ENCODE measurements around the gene FN3KRP.

FN3KRP gene

DNA sequence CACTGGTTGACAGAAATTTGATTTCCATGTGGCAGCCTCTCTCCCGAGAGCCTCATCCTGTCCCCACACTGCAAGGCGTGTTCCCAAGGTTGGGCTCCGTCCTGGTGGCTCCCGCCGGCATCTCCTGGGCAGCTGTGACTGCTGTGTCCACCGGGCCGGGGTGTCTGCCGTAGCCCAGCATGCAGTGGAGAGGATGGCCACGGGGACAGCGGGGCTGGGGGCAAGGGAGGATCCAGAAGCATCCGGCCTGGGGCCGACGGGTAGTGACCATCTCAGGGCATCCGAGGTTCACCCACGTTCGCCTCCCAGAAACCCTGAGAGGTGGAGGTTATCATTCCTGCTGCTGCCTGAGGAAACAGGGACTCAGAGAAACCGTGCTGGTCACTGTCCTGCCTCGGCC, 10.8 kb upstream of the FN3KRP start:
- H3K9me3 ChIP-seq (ENCODE audit: control insufficient read depth, insufficient read depth, low read depth, low read length): no peaks in the 10 kb centered on the region
- ChIA-PET POLR2A (no interaction called here), CTCF (no interaction called here)
- H3K4me3 ChIP-seq (ENCODE audit: low read depth, low read length): no peak overlapping the region
- no peak overlapping the region for H3K27ac ChIP-seq (ENCODE audit: extremely low read depth, low read depth, low read length)
- TF ChIP-seq ZNF324 (tag by site-specific recombination; IDR thresholded peaks at IDR 0.05) (no peak), PRDM1 (tag by site-specific recombination; IDR thresholded peaks at IDR 0.05) (no peak), PATZ1 (tag by site-specific recombination; IDR thresholded peaks at IDR 0.05) (no peak), ZNF391 (tag by site-specific recombination; IDR thresholded peaks at IDR 0.05; ENCODE audit: borderline replicate concordance, low read depth) (no peak), ZNF24 (tag by site-specific recombination; IDR thresholded peaks at IDR 0.05) (no peak), ZNF514 (tag by site-specific recombination; IDR thresholded peaks at IDR 0.05) (no peak), ZNF202 (tag by site-specific recombination; IDR thresholded peaks at IDR 0.05; ENCODE audit: borderline replicate concordance) (no peak), ZFP41 (tag by site-specific recombination; IDR thresholded peaks at IDR 0.05; ENCODE audit: borderline replicate concordance) (no peak), ZNF148 (tag by site-specific recombination; IDR thresholded peaks at IDR 0.05; ENCODE audit: borderline replicate concordance) (no peak), KLF7 (tag by site-specific recombination; IDR thresholded peaks at IDR 0.05; ENCODE audit: borderline replicate concordance) (no peak), REPIN1 (tag by site-specific recombination; IDR thresholded peaks at IDR 0.05; ENCODE audit: low read depth) (no peak), ZNF426 (tag by site-specific recombination; IDR thresholded peaks at IDR 0.05) (no peak), GLI4 (tag by site-specific recombination; IDR thresholded peaks at IDR 0.05) (no peak), ZNF530 (tag by site-specific recombination; IDR thresholded peaks at IDR 0.05; ENCODE audit: low read depth) (no peak), YY2 (tag by site-specific recombination; IDR thresholded peaks at IDR 0.05) (no peak)
- TF ChIP-seq, protein P1, sequence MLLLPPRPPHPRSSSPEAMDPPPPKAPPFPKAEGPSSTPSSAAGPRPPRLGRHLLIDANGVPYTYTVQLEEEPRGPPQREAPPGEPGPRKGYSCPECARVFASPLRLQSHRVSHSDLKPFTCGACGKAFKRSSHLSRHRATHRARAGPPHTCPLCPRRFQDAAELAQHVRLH (tag by site-specific recombination; IDR thresholded peaks at IDR 0.05): no peak
- no peaks in the 10 kb centered on the region for H3K4me1 ChIP-seq (ENCODE audit: control insufficient read depth, insufficient read depth, low read length)
- no peaks in the 10 kb centered on the region for H3K36me3 ChIP-seq (ENCODE audit: control insufficient read depth in 2 of 2, insufficient read depth in 1 of 2, low read length in 2 of 2)

DNA sequence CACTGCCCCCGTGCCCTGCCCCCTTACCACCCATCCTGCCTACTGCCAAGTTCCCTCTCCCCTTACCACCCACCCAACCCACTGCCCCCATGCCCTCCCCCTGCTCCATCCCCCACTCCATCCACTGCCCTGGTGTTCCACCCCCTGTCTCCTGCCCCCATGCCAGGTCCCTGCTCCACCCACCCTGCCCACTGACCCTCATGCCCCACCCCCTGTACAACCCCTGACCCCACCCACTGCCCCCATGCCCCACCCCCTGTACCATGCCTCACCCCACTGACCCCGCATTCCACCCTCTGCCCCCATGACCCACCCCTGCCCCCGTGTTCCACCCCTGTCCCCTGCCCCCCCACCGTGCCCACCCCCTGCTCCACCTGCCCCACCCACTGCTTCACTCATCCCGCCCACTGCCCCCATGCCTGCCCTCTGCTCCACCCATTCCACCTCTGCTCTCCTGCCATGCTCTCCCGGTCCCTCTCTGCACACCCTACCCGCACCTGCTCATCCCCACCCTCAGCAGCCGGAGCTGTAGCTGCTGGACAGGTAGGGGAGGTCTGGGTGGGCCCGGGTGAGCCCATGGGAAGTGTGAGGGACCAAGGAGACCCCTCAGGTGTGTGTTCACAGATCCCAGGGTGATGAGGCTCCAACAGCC, 7.4 kb upstream of the FN3KRP start:
- ChIA-PET CTCF (no interaction called here), POLR2A (no interaction called here)
- Histone ChIP-seq H3K27ac (ENCODE audit: extremely low read depth, low read depth, low read length) (no peak overlapping the region), H3K9me3 (ENCODE audit: control insufficient read depth, insufficient read depth, low read depth, low read length) (no peaks in the 10 kb centered on the region), H3K4me1 (ENCODE audit: control insufficient read depth, insufficient read depth, low read length) (no peaks in the 10 kb centered on the region), H3K36me3 (ENCODE audit: control insufficient read depth in 2 of 2, insufficient read depth in 1 of 2, low read length in 2 of 2) (no peaks in the 10 kb centered on the region), H3K4me3 (ENCODE audit: low read depth, low read length) (no peak overlapping the region)
- no peak for TF ChIP-seq ZNF776 (tag by site-specific recombination; IDR thresholded peaks at IDR 0.05; ENCODE audit: borderline replicate concordance)
- TF ChIP-seq ZBTB26 (tag by site-specific recombination; optimal IDR thresholded peaks at IDR 0.05): no peak
- no peak for TF ChIP-seq ZNF274 (IDR thresholded peaks at IDR 0.05; ENCODE audit: low read length)
- no peak for TF ChIP-seq ZNF274 (tag by site-specific recombination; IDR thresholded peaks at IDR 0.05; ENCODE audit: borderline replicate concordance)
- TF ChIP-seq TRIM28 (IDR thresholded peaks at IDR 0.05; ENCODE audit: borderline replicate concordance, low read length): no peak
- no peak for TF ChIP-seq GLI4 (tag by site-specific recombination; IDR thresholded peaks at IDR 0.05)
- peak; percentile 69 for TF ChIP-seq KLF1 (tag by site-specific recombination; IDR thresholded peaks at IDR 0.05)
- no peak for TF ChIP-seq ZNF658 (tag by site-specific recombination; IDR thresholded peaks at IDR 0.05)
- peak; percentile 48; the same call in 1 of the 2 replicates for TF ChIP-seq ZFHX2 (tag by site-specific recombination; conservative IDR thresholded peaks at IDR 0.05)
